HG03095 (cell line): ENCODE data around the gene KLF15.
A peak's percentile ranks its signal among the peaks of the same experiment; 100 is the strongest.

ENCODE experiments used
- ATAC-seq: cut with Tn5 transposase; IDR thresholded peaks from one replicate; pipeline ENCODE4 v1.9.1; 2021; ENCODE audit warnings: moderate library complexity; ENCODE audit not compliant: unreplicated experiment

The KLF15 gene

GRCh38 chr3:126357295-126358037 lies at the start of gene KLF15:
Gene KLF15 (minus strand): TSS chr3:126357408. CDS start chr3:126352922, 4,486 bp downstream.
- ATAC-seq: peak; percentile 90

GRCh38 chr3:126406389-126407296 lies 49.4 kb upstream of the KLF15 start:
- ATAC-seq: no peak

- ATAC-seq: no peak
These were observed 45.6 kb upstream of the KLF15 start for GRCh38 chr3:126402666-126403302.

- no peak for ATAC-seq
These were observed 45.0 kb upstream of the KLF15 start for GRCh38 chr3:126402178-126402577.

- no peak for ATAC-seq
These were observed 44.5 kb upstream of the KLF15 start for GRCh38 chr3:126401611-126402160.

GRCh38 chr3:126399756-126400155 lies 42.5 kb upstream of the KLF15 start:
- no peak for ATAC-seq

GRCh38 chr3:126399351-126399735 lies 42.1 kb upstream of the KLF15 start:
- ATAC-seq: peak; percentile 61

GRCh38 chr3:126398423-126399350 lies 41.5 kb upstream of the KLF15 start:
- ATAC-seq: no peak

- ATAC-seq: no peak
These were observed 40.6 kb upstream of the KLF15 start for GRCh38 chr3:126397610-126398422.

GRCh38 chr3:126396536-126396935 lies 39.3 kb upstream of the KLF15 start:
- no peak for ATAC-seq

GRCh38 chr3:126395846-126396513 lies 38.8 kb upstream of the KLF15 start:
- ATAC-seq: no peak

GRCh38 chr3:126394977-126395321 lies 37.7 kb upstream of the KLF15 start:
- ATAC-seq: no peak

- ATAC-seq: no peak
These were observed 37.2 kb upstream of the KLF15 start, which contains the start of gene CFAP100 for GRCh38 chr3:126394179-126394976. Gene CFAP100 (plus strand): TSS chr3:126394909. CDS start chr3:126396001, 1,092 bp downstream.

GRCh38 chr3:126393563-126393962 lies 36.4 kb upstream of the KLF15 start:
- no peak for ATAC-seq

GRCh38 chr3:126392246-126392645 lies 35.0 kb upstream of the KLF15 start:
- ATAC-seq: no peak

- no peak for ATAC-seq
These were observed 34.4 kb upstream of the KLF15 start for GRCh38 chr3:126391631-126392030.

- no peak for ATAC-seq
These were observed 33.5 kb upstream of the KLF15 start for GRCh38 chr3:126390751-126391150.

- no peak for ATAC-seq
These were observed 33.0 kb upstream of the KLF15 start for GRCh38 chr3:126390201-126390600.
